ENCODE measurements around the gene HORMAD2. TPM values are rescaled to one million over a fixed set of nuclear protein-coding genes. Genes with fewer than 3 reads are reported as not detected.

The HORMAD2 gene
- total RNA-seq, 4 donors from 2014 or later: not detected

DNA sequence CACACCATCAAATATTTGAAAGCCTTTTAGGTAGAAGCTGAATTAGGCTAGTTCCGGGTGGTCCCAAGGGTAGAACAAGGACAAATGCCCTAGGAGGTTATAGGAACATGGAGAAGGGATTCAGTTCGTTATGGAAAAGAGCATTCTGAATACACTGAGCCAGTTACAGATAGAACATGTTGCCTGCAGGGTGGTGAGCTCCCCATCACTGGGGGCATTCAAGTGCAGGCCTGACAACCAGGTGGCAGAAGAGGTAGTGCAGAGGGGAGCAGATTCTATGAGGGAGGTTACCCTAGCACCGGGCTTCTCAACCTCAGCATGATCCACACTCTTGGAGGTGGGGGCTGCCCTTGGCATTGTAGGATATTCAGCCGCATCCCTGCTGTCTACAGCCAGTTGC, 142.1 kb downstream of the HORMAD2 start:
- no peak overlapping the region for H3K4me3 ChIP-seq (ENCODE audit: low read depth, poor library complexity, severe bottlenecking)
- 78 to 85% methylated on average over 4 of the region's 4 CpGs for WGBS, 2 donors
- intact Hi-C loops (cut with DNase I; ENCODE audit: low total_unique reads): no loop called here
- no peak for DNase-seq (ENCODE audit: low spot score in 2 of 2)
- TF ChIP-seq, protein P1, sequence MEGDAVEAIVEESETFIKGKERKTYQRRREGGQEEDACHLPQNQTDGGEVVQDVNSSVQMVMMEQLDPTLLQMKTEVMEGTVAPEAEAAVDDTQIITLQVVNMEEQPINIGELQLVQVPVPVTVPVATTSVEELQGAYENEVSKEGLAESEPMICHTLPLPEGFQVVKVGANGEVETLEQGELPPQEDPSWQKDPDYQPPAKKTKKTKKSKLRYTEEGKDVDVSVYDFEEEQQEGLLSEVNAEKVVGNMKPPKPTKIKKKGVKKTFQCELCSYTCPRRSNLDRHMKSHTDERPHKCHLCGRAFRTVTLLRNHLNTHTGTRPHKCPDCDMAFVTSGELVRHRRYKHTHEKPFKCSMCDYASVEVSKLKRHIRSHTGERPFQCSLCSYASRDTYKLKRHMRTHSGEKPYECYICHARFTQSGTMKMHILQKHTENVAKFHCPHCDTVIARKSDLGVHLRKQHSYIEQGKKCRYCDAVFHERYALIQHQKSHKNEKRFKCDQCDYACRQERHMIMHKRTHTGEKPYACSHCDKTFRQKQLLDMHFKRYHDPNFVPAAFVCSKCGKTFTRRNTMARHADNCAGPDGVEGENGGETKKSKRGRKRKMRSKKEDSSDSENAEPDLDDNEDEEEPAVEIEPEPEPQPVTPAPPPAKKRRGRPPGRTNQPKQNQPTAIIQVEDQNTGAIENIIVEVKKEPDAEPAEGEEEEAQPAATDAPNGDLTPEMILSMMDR (IDR thresholded peaks at IDR 0.05): no peak

DNA sequence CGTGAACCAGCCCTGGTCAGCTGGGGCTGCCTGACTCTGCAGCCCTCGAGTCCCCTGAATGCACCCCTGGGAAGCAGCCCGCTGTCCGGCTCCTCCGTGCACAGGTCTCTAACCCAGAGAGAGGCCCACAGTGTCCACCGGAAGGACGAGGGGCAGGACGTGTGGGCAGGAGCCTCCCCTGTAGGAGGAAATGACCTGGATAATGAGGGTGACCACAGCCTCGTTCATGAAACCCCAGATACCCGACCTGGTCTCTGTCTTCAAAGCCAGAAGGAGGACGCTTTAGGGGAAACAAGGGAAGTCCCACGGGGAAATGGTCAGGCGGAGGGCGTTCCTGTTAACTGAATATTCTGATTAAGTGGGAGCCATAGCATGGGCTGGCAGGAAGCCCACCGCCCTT, 143.0 kb downstream of the HORMAD2 start:
- no peak for TF ChIP-seq POLR2A (IDR thresholded peaks at IDR 0.05)
- TF ChIP-seq, protein P1 (IDR thresholded peaks at IDR 0.05): no peak
- 72% methylated on average over 14 to 15 of the region's 15 CpGs for WGBS, 2 donors

DNA sequence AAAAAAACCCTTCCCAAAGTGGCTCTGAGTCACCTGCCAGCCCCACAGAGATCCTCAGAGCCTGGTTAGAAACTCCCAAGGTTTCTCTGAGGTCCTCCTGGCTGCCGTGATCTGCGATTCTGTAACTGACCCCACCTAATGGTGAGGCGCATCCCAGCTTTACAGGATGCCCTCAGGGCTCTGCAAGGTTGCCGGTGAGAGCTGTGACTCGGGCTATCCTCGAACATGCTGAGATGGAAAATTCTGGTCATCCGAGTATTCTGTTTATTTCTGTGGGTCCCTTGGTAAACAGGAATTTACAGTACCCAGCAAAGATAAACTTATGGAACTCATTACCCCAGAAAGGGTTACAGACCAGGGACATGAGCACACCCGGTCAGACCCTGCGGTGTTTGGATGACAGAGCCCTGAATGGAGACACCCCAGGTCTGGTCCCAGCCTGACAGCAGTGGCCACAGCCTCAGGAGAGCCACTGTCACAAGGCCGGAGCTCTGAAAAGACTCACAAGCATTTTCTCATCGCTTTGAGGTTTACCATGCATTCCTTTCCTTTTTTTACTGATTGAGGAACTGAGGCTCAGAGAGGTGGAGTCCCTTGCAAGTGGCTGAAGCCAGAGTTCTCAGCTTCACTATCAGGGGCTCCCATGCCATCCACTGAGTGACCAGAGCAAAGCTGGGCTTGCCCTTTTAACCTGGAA, 144.0 kb downstream of the HORMAD2 start:
- DNase-seq (ENCODE audit: low spot score in 2 of 2): no peak
- H3K4me3 ChIP-seq (ENCODE audit: low read depth, poor library complexity, severe bottlenecking): no peak overlapping the region
- TF ChIP-seq, protein P1 (IDR thresholded peaks at IDR 0.05): no peak
- no peak for TF ChIP-seq POLR2A (IDR thresholded peaks at IDR 0.05)
- intact Hi-C loops (cut with DNase I; ENCODE audit: low total_unique reads): no loop called here
- WGBS, 2 donors: 39 to 66% methylated on average over 10 to 11 of the region's 11 CpGs

More for the DNA sequence above, 143.0 kb downstream of the HORMAD2 start:
- no peak overlapping the region for H3K4me3 ChIP-seq (ENCODE audit: low read depth, poor library complexity, severe bottlenecking)
- intact Hi-C loops (cut with DNase I; ENCODE audit: low total_unique reads): no loop called here
- no peak for DNase-seq (ENCODE audit: low spot score in 2 of 2)

DNA sequence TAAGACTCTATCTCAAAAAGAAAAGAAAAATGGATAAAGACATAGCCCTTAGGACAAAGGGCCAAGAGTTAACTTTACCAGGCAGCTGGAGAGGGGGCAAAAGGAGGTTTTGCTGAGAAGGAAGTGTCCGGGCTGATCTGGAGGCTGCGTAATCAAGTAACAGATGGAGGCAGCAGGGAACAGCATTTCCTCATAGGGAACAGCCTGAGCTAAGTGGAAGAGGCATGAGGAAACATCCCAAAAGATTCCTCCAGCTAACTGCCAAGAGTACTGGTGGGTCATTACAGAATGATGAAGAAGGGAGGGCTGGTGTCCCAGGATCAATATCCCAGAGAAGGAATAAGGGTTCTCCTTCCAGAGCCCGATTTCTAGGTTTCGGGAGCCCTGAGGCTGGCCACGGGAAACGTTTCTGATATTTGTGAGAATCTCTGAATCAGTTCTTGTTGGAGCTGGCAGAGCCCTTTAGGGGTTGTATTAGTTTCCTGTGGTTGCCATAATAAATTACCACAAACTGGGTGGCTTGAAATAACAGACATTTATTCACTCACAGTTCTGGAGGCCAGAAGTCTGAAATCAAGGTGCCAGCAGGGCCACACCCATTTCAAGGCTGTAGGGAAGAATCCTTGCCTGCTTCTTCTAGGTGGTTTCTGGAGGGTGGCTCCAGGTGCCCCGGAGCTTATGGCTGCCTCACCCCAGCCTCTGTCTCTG, 145.1 kb downstream of the HORMAD2 start:
- TF ChIP-seq, protein P1 (IDR thresholded peaks at IDR 0.05): no peak
- TF ChIP-seq POLR2A (IDR thresholded peaks at IDR 0.05): no peak
- WGBS, 2 donors: 59 to 62% methylated on average over 7 of the region's 7 CpGs
- intact Hi-C loops (cut with DNase I; ENCODE audit: low total_unique reads): no loop called here
- no peak overlapping the region for H3K4me3 ChIP-seq (ENCODE audit: low read depth, poor library complexity, severe bottlenecking)
- DNase-seq (ENCODE audit: low spot score in 2 of 2): no peak

DNA sequence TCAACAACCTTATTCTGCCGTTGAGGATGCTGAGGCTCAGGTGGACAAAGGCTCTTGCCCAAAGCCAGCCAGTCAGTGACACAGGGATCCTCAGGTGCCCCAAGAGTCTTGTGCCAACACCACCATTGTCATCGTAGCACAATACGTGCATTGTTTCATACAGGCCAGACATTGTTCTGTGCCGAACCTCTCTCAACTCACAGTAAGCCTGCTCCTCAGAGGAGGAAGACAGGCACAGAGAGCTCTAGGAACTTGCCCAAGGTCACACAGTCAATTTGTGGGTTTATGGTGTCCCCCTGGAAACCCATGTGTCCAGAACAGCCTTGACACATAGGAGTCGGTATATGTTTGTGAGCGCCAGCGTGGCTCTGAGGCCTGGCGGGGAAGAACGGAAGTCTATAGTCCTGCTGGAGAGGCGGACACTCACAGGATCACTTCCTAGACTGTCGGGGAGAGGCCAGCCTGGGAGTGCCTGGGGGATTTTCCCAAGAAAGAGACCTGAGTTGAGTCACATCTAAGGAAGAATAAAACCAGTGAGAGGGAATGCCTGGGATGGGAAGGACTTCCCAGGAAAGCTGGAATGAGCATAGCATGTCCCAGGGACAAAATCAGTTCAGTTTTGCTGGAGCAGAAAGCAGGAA, 146.0 kb downstream of the HORMAD2 start:
- intact Hi-C loops (cut with DNase I; ENCODE audit: low total_unique reads): no loop called here
- H3K4me3 ChIP-seq (ENCODE audit: low read depth, poor library complexity, severe bottlenecking): no peak overlapping the region
- 72 to 73% methylated on average over 11 of the region's 11 CpGs for WGBS, 2 donors
- no peak for TF ChIP-seq POLR2A (IDR thresholded peaks at IDR 0.05)
- TF ChIP-seq, protein P1 (IDR thresholded peaks at IDR 0.05): no peak
- no peak for DNase-seq (ENCODE audit: low spot score in 2 of 2)

Other genes with a start within 250 kb of the HORMAD2 start
- 10 to 100 TPM; 30.2 to 53.2 (median 45.8) TPM for gene ASCC2, start 242.2 kb upstream of the HORMAD2 start, total RNA-seq
- gene MTMR3, start 197.3 kb upstream of the HORMAD2 start, total RNA-seq: 10 to 100 TPM; 51.4 to 70.5 (median 62.6) TPM
- 10 to 100 TPM in 1 of 4 donors, 1 to 10 TPM in 3; 5.2 to 11.8 (median 7.0) TPM for gene LIF, start 166.3 kb downstream of the HORMAD2 start, total RNA-seq
- under 1 TPM in 3 of 4 donors, not detected in 1; 0.27 to 0.34 (median 0.29) TPM for gene OSM, start 186.4 kb downstream of the HORMAD2 start, total RNA-seq
- 10 to 100 TPM; 16.3 to 38.1 (median 22.6) TPM for gene CASTOR1, start 209.0 kb downstream of the HORMAD2 start, total RNA-seq
- gene TBC1D10A, start 246.5 kb downstream of the HORMAD2 start, total RNA-seq: 10 to 100 TPM; 64.8 to 80.1 (median 74.2) TPM